Measurements from ENCODE around the gene AAR2.

The AAR2 gene

GRCh38 chr20:36255445-36255844, 19.2 kb downstream of the AAR2 start:
- TF ChIP-seq CTCF (IDR thresholded peaks at IDR 0.05; ENCODE audit: extremely low read depth, missing control alignments) = no peak
- DNase-seq (ENCODE audit: low spot score) = no peak

GRCh38 chr20:36259177-36260061, 23.1 kb downstream of the AAR2 start:
- no peak for TF ChIP-seq CTCF (IDR thresholded peaks at IDR 0.05; ENCODE audit: extremely low read depth, missing control alignments)
- DNase-seq (ENCODE audit: low spot score) = no peak

- DNase-seq (ENCODE audit: low spot score) = no peak
- no peak for TF ChIP-seq CTCF (IDR thresholded peaks at IDR 0.05; ENCODE audit: extremely low read depth, missing control alignments)
These were observed 24.0 kb downstream of the AAR2 start for GRCh38 chr20:36260316-36260715.

GRCh38 chr20:36261389-36262105, 25.3 kb downstream of the AAR2 start:
- DNase-seq (ENCODE audit: low spot score) = no peak
- no peak for TF ChIP-seq CTCF (IDR thresholded peaks at IDR 0.05; ENCODE audit: extremely low read depth, missing control alignments)

- no peak for TF ChIP-seq CTCF (IDR thresholded peaks at IDR 0.05; ENCODE audit: extremely low read depth, missing control alignments)
- DNase-seq (ENCODE audit: low spot score) = no peak
These were observed 26.2 kb downstream of the AAR2 start for GRCh38 chr20:36262440-36262839.

- TF ChIP-seq CTCF (IDR thresholded peaks at IDR 0.05; ENCODE audit: extremely low read depth, missing control alignments) = no peak
- no peak for DNase-seq (ENCODE audit: low spot score)
These were observed 28.4 kb downstream of the AAR2 start for GRCh38 chr20:36264426-36265246.
